ENCODE results near the gene SCPEP1.
"Not testable (repeated sequence)": the region's sequence is repeated elsewhere in the genome, so short reads cannot be mapped to it uniquely, and the experiment has no call there.

The SCPEP1 gene

GRCh38 chr17:56934280-56934679 lies 43.7 kb upstream of the SCPEP1 start:
- TF ChIP-seq CTCF (IDR thresholded peaks at IDR 0.05; ENCODE audit: control extremely low read depth, extremely low read depth, low read depth, missing control alignments) = no peak
- no peak for DNase-seq (ENCODE audit: extremely low spot score)
- CTCF ChIA-PET = interaction anchor here (4.2 kb wide), 1 partner anchor 114 kb away, joined by 23 read pairs; no protein-coding TSS in a partner anchor
- POLR2A ChIA-PET = no interaction called here

- no peak for TF ChIP-seq CTCF (IDR thresholded peaks at IDR 0.05; ENCODE audit: control extremely low read depth, extremely low read depth, low read depth, missing control alignments)
- CTCF ChIA-PET = interaction anchor here (1.3 to 2.0 kb wide), 3 partner anchors 11 to 116 kb away, joined by 3 to 15 read pairs (median 6); no protein-coding TSS in a partner anchor
These were observed 42.5 kb upstream of the SCPEP1 start for GRCh38 chr17:56935461-56935860.

GRCh38 chr17:56936697-56937322 lies 41.1 kb upstream of the SCPEP1 start:
- TF ChIP-seq CTCF (IDR thresholded peaks at IDR 0.05; ENCODE audit: control extremely low read depth, extremely low read depth, low read depth, missing control alignments) = no peak
- no peak for DNase-seq (ENCODE audit: extremely low spot score)
- ChIA-PET CTCF (interaction anchor here (1.1 to 2.0 kb wide), 4 partner anchors 12 to 117 kb away, joined by 3 to 15 read pairs (median 4); no protein-coding TSS in a partner anchor), POLR2A (no interaction called here)

More at GRCh38 chr17:56935461-56935860, 42.5 kb upstream of the SCPEP1 start:
- POLR2A ChIA-PET = no interaction called here
- no peak for DNase-seq (ENCODE audit: extremely low spot score)

GRCh38 chr17:56937687-56938086 lies 40.2 kb upstream of the SCPEP1 start:
- ChIA-PET CTCF (interaction anchor here (0.8 to 2.0 kb wide), 2 partner anchors 13 to 118 kb away, joined by 6 read pairs; no protein-coding TSS in a partner anchor), POLR2A (interaction anchor here (0.9 kb wide), 1 partner anchor 24 kb away, joined by 4 read pairs; the partner anchor contains the start of gene TRIM25)
- no peak for DNase-seq (ENCODE audit: extremely low spot score)
- TF ChIP-seq CTCF (IDR thresholded peaks at IDR 0.05; ENCODE audit: control extremely low read depth, extremely low read depth, low read depth, missing control alignments) = no peak

- POLR2A ChIA-PET = interaction anchor here (0.9 kb wide), 1 partner anchor 24 kb away, joined by 4 read pairs; the partner anchor contains the start of gene TRIM25
- CTCF ChIA-PET = interaction anchor here (0.8 kb wide), 1 partner anchor 119 kb away, joined by 6 read pairs; no protein-coding TSS in a partner anchor
- DNase-seq (ENCODE audit: extremely low spot score) = not testable (repeated sequence)
These were observed 39.7 kb upstream of the SCPEP1 start for GRCh38 chr17:56938206-56938605.

- ChIA-PET POLR2A (no interaction called here), CTCF (interaction anchor here (0.6 to 7.6 kb wide), 27 partner anchors 9 to 121 kb away, joined by 3 to 144 read pairs (median 3); partner anchors contain the start of genes C17orf67, DGKE, SCPEP1 and TRIM25)
- DNase-seq (ENCODE audit: extremely low spot score) = peak; percentile 70
- peak; percentile 59 for TF ChIP-seq CTCF (IDR thresholded peaks at IDR 0.05; ENCODE audit: control extremely low read depth, extremely low read depth, low read depth, missing control alignments)
These were observed 38.0 kb upstream of the SCPEP1 start for GRCh38 chr17:56939869-56940484.

Measured in GM10248 (cell line).